WERI-Rb-1 (cell line): ENCODE results near the gene ITGB2.

Source experiments
- DNase-seq: peaks from one replicate; pipeline ENCODE4 v3.0.0-alpha.2; 2020
- H3K27ac ChIP-seq: fragments of 250-450 bp; sonication (Bioruptor Pico); 2 replicates; pipeline ENCODE4 v1.5.1; 2020; ENCODE audit warnings: mild to moderate bottlenecking, moderate library complexity
- H3K27me3 ChIP-seq: fragments of 250-450 bp; sonication (Bioruptor Pico); 2 replicates; pipeline ENCODE4 v1.5.1; 2021; ENCODE audit warnings: mild to moderate bottlenecking, low read depth, moderate library complexity; ENCODE audit not compliant: insufficient read depth, severe bottlenecking
- H3K36me3 ChIP-seq: fragments of 250-450 bp; sonication (Bioruptor Pico); 2 replicates; pipeline ENCODE4 v1.5.1; 2020; ENCODE audit warnings: mild to moderate bottlenecking, moderate library complexity
- H3K4me3 ChIP-seq: 2 replicates; pipeline ENCODE4 v1.5.1; 2011; ENCODE audit warnings: low read depth, mild to moderate bottlenecking, control low read depth, low read length
- H3K9me3 ChIP-seq: fragments of 250-450 bp; sonication (Bioruptor Pico); 2 replicates; pipeline ENCODE4 v1.5.1; 2021; ENCODE audit warnings: mild to moderate bottlenecking, moderate library complexity; ENCODE audit not compliant: severe bottlenecking
- TF ChIP-seq, protein P1 (sequence below): IDR thresholded peaks from 2 replicates; pipeline ENCODE4 v1.5.1; 2011; ENCODE audit warnings: low read depth, mild to moderate bottlenecking, control low read depth, inconsistent platforms, low read length

Gene ITGB2

DNA sequence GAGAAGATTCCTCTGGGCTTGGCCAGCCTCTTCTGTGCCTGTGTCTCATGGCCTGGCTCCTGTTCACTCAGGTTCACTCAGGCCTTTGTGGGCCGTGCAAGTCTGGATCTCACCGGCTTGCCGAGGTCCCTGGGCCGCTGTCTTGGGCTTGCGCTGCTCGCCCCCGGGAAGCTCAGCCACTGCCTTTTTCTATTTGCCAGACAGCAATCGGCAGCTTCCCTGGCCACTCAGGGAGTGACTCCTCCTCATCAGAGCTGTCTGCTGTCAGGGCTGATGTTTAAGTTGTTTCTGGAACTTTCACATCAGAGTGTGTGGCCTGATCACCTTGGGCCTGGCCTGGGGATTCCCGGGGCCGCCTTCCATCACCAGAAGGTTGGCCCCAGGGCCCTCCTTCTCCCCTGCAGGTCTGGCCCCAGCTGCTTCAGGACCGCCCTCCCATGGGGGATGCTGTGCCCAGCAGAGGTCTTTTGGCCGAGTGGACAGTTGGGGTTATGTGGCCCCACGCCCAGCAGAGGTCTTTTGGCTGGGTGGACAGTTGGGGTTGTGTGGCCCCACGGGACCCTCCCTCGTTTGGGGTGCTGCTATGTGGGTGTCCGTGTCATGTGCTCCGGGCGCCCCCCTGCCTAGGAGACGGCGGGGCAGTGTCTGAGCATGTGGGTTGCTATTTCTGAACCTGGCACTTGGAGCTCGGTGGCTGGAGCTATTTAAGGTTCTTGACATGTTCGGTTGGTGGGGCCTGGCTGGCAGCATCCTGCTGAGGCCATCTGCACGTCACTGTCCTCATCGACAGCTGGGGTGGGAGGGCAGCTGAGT is 31.6 kb upstream of the ITGB2 start:
- Histone ChIP-seq H3K9me3 (no peaks in the 10 kb centered on the region), H3K36me3 (peaks cover 79% of the 10 kb centered on the region), H3K27me3 (no peaks in the 10 kb centered on the region), H3K4me3 (no peak overlapping the region), H3K27ac (peak overlapping the region; percentile 78)
- DNase-seq: peak; percentile 58
- TF ChIP-seq, protein P1, sequence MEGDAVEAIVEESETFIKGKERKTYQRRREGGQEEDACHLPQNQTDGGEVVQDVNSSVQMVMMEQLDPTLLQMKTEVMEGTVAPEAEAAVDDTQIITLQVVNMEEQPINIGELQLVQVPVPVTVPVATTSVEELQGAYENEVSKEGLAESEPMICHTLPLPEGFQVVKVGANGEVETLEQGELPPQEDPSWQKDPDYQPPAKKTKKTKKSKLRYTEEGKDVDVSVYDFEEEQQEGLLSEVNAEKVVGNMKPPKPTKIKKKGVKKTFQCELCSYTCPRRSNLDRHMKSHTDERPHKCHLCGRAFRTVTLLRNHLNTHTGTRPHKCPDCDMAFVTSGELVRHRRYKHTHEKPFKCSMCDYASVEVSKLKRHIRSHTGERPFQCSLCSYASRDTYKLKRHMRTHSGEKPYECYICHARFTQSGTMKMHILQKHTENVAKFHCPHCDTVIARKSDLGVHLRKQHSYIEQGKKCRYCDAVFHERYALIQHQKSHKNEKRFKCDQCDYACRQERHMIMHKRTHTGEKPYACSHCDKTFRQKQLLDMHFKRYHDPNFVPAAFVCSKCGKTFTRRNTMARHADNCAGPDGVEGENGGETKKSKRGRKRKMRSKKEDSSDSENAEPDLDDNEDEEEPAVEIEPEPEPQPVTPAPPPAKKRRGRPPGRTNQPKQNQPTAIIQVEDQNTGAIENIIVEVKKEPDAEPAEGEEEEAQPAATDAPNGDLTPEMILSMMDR: 0 out of 2 replicates have a peak, but pooled peaks have one; percentile 9

DNA sequence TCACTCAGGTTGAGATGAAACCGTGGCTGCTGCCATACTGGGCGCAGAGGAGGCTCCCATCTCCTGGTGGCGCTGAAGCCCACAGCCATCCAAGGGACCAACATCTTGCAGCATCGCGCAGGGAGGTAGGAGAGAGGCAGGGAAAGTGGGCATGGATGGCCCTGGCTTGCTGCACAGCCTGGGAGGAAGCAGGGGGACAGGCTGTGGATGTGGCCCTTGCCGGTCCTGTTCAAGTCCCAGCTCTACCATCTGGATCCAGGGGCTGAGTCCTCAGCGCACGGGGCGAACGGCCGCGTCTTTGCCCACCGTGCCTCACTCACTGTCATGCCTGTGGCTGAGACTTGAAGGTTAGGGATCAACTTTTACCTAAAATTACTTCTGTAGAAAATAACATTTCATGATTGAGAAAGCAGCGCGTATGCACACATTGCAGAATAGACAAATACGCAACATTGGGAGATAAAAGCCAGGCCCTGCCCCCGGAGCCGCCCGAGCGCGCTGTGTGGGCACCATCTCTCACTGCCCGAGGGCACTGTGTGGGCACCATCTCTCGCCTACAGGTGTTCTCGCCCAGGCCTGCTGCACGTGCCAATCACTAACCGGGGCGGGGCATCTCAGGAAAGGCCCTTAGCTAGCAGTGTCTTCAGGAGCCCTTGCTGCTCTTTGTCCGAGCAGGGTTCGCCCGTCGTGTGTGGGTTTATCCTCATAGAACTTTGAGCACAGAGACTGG is 30.7 kb upstream of the ITGB2 start:
- peak overlapping the region; percentile 78 for H3K27ac ChIP-seq
- H3K36me3 ChIP-seq: peaks cover 79% of the 10 kb centered on the region
- DNase-seq: no peak
- H3K27me3 ChIP-seq: no peaks in the 10 kb centered on the region
- H3K9me3 ChIP-seq: no peaks in the 10 kb centered on the region
- TF ChIP-seq, protein P1: 0 out of 2 replicates have a peak, but pooled peaks have one; percentile 30
- no peak overlapping the region for H3K4me3 ChIP-seq

DNA sequence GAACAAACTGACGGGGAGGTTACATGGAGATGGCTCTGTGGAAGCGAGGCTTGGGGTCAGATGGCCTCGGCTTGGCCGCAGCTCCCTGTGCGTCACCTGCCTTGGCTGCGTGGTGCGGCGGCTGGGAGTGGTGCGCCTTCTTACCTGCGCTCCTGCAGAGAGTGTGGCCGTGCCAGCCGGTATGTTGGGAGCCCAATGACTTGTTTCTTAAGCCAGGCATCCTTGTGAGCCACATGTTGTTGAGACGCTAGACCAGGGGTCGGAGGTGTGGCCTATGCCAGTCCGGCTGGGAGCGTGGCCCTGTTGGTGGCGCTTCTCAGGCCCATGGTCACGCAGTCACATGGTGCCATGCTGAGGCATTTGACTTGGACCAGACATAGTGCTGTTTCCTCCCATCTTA is 29.7 kb upstream of the ITGB2 start:
- TF ChIP-seq, protein P1: no peak
- Histone ChIP-seq H3K27ac (peak overlapping the region; percentile 67), H3K4me3 (no peak overlapping the region), H3K36me3 (peaks cover 79% of the 10 kb centered on the region), H3K27me3 (no peaks in the 10 kb centered on the region), H3K9me3 (no peaks in the 10 kb centered on the region)
- no peak for DNase-seq

DNA sequence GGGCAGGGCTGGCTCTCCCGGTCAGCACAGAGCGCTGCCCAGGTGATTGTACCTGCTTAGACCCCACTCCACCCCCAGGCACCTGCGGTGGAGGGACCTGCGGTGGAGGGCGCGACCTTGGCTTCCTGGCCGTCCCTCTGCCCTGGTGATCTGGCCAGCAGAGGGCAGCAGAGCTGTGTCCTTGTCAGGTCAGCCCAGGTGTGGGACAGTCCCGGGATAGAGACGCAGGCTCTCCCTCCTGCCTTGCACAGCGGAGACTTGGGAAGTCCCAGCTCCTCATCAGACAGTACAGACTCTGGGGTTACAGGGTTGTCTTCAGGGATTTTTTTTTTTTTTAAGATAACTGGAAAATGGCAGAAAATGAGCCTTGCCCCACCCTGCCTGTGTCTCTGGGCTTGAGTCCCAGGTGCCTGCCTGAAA is 29.1 kb upstream of the ITGB2 start:
- no peaks in the 10 kb centered on the region for H3K27me3 ChIP-seq
- H3K27ac ChIP-seq: peak overlapping the region; percentile 67; the same call in 1 of the 2 replicates
- H3K4me3 ChIP-seq: no peak overlapping the region
- no peaks in the 10 kb centered on the region for H3K9me3 ChIP-seq
- peaks cover 81% of the 10 kb centered on the region for H3K36me3 ChIP-seq
- TF ChIP-seq, protein P1: peak; percentile 98
- DNase-seq: peak; percentile 93

DNA sequence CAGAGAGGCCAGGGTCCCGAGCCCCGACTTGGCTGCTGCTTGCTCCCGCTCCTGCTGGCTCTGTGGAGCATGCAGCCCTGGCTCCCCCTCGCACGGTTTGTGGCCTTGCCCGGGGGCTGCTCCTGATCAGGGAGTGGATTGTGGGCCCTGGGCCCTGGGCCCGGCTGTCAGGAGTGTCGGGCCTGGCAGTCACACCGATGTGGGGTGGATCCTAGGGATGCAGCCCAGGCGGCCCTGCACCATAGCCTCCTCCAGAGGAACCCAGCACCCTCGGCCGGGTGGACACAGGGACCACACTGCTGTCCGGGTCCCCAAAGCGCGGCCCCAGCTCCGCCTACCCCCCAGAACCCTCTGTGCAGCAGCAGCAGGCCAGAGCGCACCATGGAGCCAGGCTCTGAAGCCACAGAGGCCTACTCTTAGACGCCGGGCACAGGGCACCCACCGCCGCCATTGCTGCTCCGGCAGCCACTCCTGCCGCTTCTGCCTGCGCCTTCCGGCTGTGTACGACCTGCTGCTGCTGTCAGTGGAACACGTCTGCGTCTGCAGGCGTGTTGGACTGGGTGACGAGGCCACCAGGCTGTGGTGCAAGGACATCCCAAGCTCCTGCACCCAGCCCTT is 28.6 kb upstream of the ITGB2 start:
- TF ChIP-seq, protein P1: no peak
- H3K9me3 ChIP-seq: no peaks in the 10 kb centered on the region
- no peak for DNase-seq
- no peak overlapping the region for H3K4me3 ChIP-seq
- no peaks in the 10 kb centered on the region for H3K27me3 ChIP-seq
- H3K27ac ChIP-seq: no peak overlapping the region
- peaks cover 81% of the 10 kb centered on the region for H3K36me3 ChIP-seq
